ENCODE results near the gene CTNNBL1. TPM values are rescaled to one million over a fixed set of nuclear protein-coding genes. Genes with fewer than 3 reads are reported as not detected.

CTNNBL1 gene
- total RNA-seq, 1 experiment from 2014 or later = 55.4 TPM

- Histone ChIP-seq H3K4me2 (ENCODE audit: low read length) (no peak overlapping the region), H3K4me3 (replicated peaks in 1 of 2; ENCODE audit: low read depth in 1 of 2, low read length in 2 of 2) (no peak overlapping the region), H3K79me2 (ENCODE audit: insufficient read depth, low read length) (no peaks in the 10 kb centered on the region), H3K9me3 (ENCODE audit: control insufficient read depth in 1 of 2, insufficient read depth in 1 of 2, low read depth in 1 of 2, low read length in 2 of 2) (no peaks in the 10 kb centered on the region), H2AFZ (ENCODE audit: low read depth, low read length, poor library complexity, severe bottlenecking) (no peak overlapping the region), H3K9me2 (ENCODE audit: insufficient read depth) (no peaks in the 10 kb centered on the region), H3K36me3 (ENCODE audit: control insufficient read depth in 1 of 2, insufficient read depth in 2 of 2, low read length in 2 of 2) (no peaks in the 10 kb centered on the region), H3K4me1 (ENCODE audit: control insufficient read depth in 1 of 2, insufficient read depth in 2 of 2, low read length in 2 of 2) (no peaks in the 10 kb centered on the region), H3K9ac (ENCODE audit: low read length) (no peak overlapping the region), H3K27ac (ENCODE audit: low read depth, low read length) (no peak overlapping the region), H3K27me3 (ENCODE audit: insufficient read depth, low read length) (peaks cover 11% of the 10 kb centered on the region; the same call in 1 of the 2 replicates), H4K20me1 (ENCODE audit: insufficient read depth) (no peaks in the 10 kb centered on the region)
- intact Hi-C loops (cut with micrococcal nuclease) = loop anchor here (10.0 kb wide), 1 partner anchor 244 kb away; no protein-coding TSS in a partner anchor
- BruUV-seq (replicated peaks) = no TSS peak
- TF ChIP-seq, protein P1, sequence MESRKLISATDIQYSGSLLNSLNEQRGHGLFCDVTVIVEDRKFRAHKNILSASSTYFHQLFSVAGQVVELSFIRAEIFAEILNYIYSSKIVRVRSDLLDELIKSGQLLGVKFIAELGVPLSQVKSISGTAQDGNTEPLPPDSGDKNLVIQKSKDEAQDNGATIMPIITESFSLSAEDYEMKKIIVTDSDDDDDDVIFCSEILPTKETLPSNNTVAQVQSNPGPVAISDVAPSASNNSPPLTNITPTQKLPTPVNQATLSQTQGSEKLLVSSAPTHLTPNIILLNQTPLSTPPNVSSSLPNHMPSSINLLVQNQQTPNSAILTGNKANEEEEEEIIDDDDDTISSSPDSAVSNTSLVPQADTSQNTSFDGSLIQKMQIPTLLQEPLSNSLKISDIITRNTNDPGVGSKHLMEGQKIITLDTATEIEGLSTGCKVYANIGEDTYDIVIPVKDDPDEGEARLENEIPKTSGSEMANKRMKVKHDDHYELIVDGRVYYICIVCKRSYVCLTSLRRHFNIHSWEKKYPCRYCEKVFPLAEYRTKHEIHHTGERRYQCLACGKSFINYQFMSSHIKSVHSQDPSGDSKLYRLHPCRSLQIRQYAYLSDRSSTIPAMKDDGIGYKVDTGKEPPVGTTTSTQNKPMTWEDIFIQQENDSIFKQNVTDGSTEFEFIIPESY (IDR thresholded peaks at IDR 0.05; ENCODE audit: extremely low read depth, insufficient replicate concordance, low read length) = no peak
- TF ChIP-seq YY1 (IDR thresholded peaks at IDR 0.05; ENCODE audit: extremely low read depth, insufficient replicate concordance, low read depth, low read length) (no peak), EZH2phosphoT487 (IDR thresholded peaks at IDR 0.05; ENCODE audit: borderline replicate concordance) (no peak), SP1 (IDR thresholded peaks at IDR 0.05; ENCODE audit: low read depth) (no peak), EZH2 (IDR thresholded peaks at IDR 0.05) (no peak), EGR1 (IDR thresholded peaks at IDR 0.05; ENCODE audit: low read depth) (no peak), JUND (IDR thresholded peaks at IDR 0.05) (no peak), POLR2AphosphoS5 (IDR thresholded peaks at IDR 0.05; ENCODE audit: low read depth, low read length) (no peak), SIN3A (IDR thresholded peaks at IDR 0.05; ENCODE audit: low read depth) (no peak), RAD21 (IDR thresholded peaks at IDR 0.05; ENCODE audit: low read depth) (no peak), ZNF274 (IDR thresholded peaks at IDR 0.05; ENCODE audit: low read depth, low read length) (no peak), FOSL1 (IDR thresholded peaks at IDR 0.05; ENCODE audit: low read depth) (no peak), POLR2A (IDR thresholded peaks at IDR 0.05; ENCODE audit: borderline replicate concordance, extremely low read depth, insufficient read depth, insufficient read length) (no peak), ZFX (IDR thresholded peaks at IDR 0.05) (no peak), ELF1 (IDR thresholded peaks at IDR 0.05; ENCODE audit: borderline replicate concordance, low read depth) (no peak), SRF (IDR thresholded peaks at IDR 0.05; ENCODE audit: low read depth) (no peak), CBX3 (IDR thresholded peaks at IDR 0.05; ENCODE audit: low read depth) (no peak)
- TF ChIP-seq, protein P2, sequence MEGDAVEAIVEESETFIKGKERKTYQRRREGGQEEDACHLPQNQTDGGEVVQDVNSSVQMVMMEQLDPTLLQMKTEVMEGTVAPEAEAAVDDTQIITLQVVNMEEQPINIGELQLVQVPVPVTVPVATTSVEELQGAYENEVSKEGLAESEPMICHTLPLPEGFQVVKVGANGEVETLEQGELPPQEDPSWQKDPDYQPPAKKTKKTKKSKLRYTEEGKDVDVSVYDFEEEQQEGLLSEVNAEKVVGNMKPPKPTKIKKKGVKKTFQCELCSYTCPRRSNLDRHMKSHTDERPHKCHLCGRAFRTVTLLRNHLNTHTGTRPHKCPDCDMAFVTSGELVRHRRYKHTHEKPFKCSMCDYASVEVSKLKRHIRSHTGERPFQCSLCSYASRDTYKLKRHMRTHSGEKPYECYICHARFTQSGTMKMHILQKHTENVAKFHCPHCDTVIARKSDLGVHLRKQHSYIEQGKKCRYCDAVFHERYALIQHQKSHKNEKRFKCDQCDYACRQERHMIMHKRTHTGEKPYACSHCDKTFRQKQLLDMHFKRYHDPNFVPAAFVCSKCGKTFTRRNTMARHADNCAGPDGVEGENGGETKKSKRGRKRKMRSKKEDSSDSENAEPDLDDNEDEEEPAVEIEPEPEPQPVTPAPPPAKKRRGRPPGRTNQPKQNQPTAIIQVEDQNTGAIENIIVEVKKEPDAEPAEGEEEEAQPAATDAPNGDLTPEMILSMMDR (IDR thresholded peaks at IDR 0.05 in 2 of 3, conservative IDR thresholded peaks at IDR 0.05 in 1 of 3; ENCODE audit: borderline replicate concordance in 1 of 3, insufficient read depth in 1 of 3, low read depth in 2 of 3, low read length in 2 of 3) = no peak
- DNase-seq (ENCODE audit: low read depth, low spot score) (no peak), ATAC-seq (no peak)
- ChIA-PET POLR2A (no interaction called here), CTCF (no interaction called here), RAD21 (ENCODE audit: low non-redundant PET in 1 of 2, low total read pairs in 2 of 2, uncharacterized antibody in 2 of 2, unreplicated experiment in 2 of 2) (no interaction called here)
Observed at GRCh38 chr20:37898233-37899104, 204.6 kb downstream of the CTNNBL1 start.

Data from HCT116 (cell line).